Body of pancreas (tissue), 4 donors: Measurements from ENCODE around the gene PDZD8. TPM values are rescaled to one million over a fixed set of nuclear protein-coding genes. Genes with fewer than 3 reads are reported as not detected.

Experiments used
- ATAC-seq: fragments of 150-250 bp; one replicate; pipeline ENCODE4 v1.9.1; 2016
- DNase-seq, 4 donors: peaks; one replicate each; pipeline ENCODE4 v3.0.0-alpha.2; 2019
- H3K27ac ChIP-seq, 4 donors: fragments of 200-600 bp; sonication (generic); 1 replicate in 3 of 4; 2 replicates in 1 of 4; pipeline versions ENCODE4 v1.5.1 to v1.6.1; 2016 to 2019; ENCODE audit warnings: mild to moderate bottlenecking in 1 of 4, mixed read lengths in 1 of 4, moderate library complexity in 1 of 4
- H3K27me3 ChIP-seq, 2 donors: fragments of 200-600 bp; sonication (generic); one replicate each; pipeline ENCODE4 v1.6.0; 2016; ENCODE audit warnings: mild to moderate bottlenecking in 1 of 2
- H3K36me3 ChIP-seq, 2 donors: fragments of 200-600 bp; sonication (generic); replicated peaks in 1 of 2; 2 replicates each; pipeline ENCODE4 v1.5.1; 2016; ENCODE audit warnings: low read depth in 2 of 2; ENCODE audit not compliant: insufficient read depth in 1 of 2
- H3K4me1 ChIP-seq: fragments of 200-600 bp; sonication (generic); one replicate; pipeline ENCODE4 v1.6.0; 2016
- H3K4me3 ChIP-seq, 2 donors: fragments of 200-600 bp; sonication (generic); 1 replicate in 1 of 2; 2 replicates in 1 of 2; pipeline ENCODE4 v1.5.1; 2016 to 2019
- H3K9me3 ChIP-seq, 3 donors: fragments of 200-600 bp; sonication (generic); 1 replicate in 2 of 3; 2 replicates in 1 of 3; pipeline ENCODE4 v1.5.1; 2016
- POLR2A ChIP-seq, 3 donors: fragments of 450-650 bp; IDR thresholded peaks; one replicate each; pipeline ENCODE4 v1.6.1; 2016; ENCODE audit warnings: antibody characterized with exemption in 3 of 3, mild to moderate bottlenecking in 2 of 3
- WGBS, 2 donors: methylation state at CpG; one replicate each; pipeline ENCODE4 v1.1.5; 2017; 5-methylcytosine and 5-hydroxymethylcytosine counted together
- intact Hi-C: fragments of 100-400 bp; cut with DNase I; formaldehyde crosslinking; loops from one replicate; pipeline ENCODE4 v1.15.1; 2023
- total RNA-seq, 2 donors: library from RNA; depleted of rRNA; stranded (reverse); fragments of >200 nt; gene quantifications; one replicate each; pipeline ENCODE4 v1.1.0, GENCODE V29; 2016
- TF ChIP-seq, protein P1 (sequence below), 7 experiments: fragments of 450-650 bp in 4 of 7; fragments of 200-600 bp in 3 of 7; sonication (generic) in 3 of 7; IDR thresholded peaks; one replicate each; pipeline ENCODE4 v1.5.1; 2016 to 2019; ENCODE audit warnings: antibody characterized with exemption in 7 of 7

The PDZD8 gene
- total RNA-seq, 2 donors from 2014 or later, result 34.3 to 36.8 TPM

DNA sequence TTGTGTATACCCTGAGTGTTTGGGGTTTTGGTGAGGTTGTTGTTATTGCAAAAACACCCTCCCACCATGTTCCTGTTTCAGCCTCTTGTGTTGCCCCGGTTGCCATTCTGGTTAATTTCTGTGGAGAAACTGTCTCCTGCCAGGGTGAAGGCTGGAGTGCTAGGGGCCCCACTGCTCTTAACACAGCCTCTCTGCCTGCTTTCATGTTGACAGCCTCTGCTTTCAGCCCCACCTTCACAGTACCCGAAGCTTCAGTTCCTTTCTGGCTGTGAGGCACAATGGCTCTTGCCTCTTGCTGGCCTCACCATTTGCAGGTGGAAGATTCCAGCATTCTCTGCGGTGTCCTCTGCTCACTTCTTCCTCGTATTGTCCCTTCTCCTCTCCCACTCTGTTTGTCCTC is 115.2 kb downstream of the PDZD8 start:
- H3K27ac ChIP-seq, result no peak overlapping the region
- intact Hi-C loops, result no loop called here
- H3K9me3 ChIP-seq, result no peaks in the 10 kb centered on the region
- ATAC-seq (no peak), DNase-seq (no peak)
- no peaks in the 10 kb centered on the region for H3K36me3 ChIP-seq
- H3K4me3 ChIP-seq, result no peak overlapping the region
- no peak for TF ChIP-seq POLR2A (IDR thresholded peaks at IDR 0.05)
- TF ChIP-seq, protein P1, sequence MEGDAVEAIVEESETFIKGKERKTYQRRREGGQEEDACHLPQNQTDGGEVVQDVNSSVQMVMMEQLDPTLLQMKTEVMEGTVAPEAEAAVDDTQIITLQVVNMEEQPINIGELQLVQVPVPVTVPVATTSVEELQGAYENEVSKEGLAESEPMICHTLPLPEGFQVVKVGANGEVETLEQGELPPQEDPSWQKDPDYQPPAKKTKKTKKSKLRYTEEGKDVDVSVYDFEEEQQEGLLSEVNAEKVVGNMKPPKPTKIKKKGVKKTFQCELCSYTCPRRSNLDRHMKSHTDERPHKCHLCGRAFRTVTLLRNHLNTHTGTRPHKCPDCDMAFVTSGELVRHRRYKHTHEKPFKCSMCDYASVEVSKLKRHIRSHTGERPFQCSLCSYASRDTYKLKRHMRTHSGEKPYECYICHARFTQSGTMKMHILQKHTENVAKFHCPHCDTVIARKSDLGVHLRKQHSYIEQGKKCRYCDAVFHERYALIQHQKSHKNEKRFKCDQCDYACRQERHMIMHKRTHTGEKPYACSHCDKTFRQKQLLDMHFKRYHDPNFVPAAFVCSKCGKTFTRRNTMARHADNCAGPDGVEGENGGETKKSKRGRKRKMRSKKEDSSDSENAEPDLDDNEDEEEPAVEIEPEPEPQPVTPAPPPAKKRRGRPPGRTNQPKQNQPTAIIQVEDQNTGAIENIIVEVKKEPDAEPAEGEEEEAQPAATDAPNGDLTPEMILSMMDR (IDR thresholded peaks at IDR 0.05), result no peak
- peaks cover 13% of the 10 kb centered on the region for H3K4me1 ChIP-seq
- WGBS, 2 donors, result 66 to 72% methylated on average over 4 of the region's 4 CpGs
- H3K27me3 ChIP-seq, result no peaks in the 10 kb centered on the region

DNA sequence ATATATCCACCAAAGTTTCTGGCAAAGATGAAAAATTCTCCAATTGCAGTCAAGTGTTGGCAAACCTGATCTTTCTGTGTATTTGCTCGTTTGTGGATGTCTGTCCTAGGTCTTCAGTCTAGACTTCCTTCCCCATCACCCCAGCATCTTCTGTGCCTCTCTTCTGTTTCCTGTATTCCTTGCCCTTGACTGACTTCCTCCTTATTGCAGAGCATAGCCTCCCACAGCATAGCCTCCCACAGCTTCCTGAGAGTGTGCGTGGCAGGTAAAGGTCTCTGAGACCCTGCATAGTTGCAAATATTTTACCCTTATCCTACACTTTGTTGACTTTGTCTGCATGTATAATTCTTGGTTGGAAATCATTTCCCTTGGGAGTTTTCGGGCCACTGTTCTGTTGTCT is 116.0 kb downstream of the PDZD8 start:
- ATAC-seq, result no peak

GRCh38 chr10:117257721-117258120 is 117.5 kb downstream of the PDZD8 start:
- intact Hi-C loops, result no loop called here
- no peaks in the 10 kb centered on the region for H3K4me1 ChIP-seq
- H3K27me3 ChIP-seq, result no peaks in the 10 kb centered on the region
- H3K9me3 ChIP-seq, result no peaks in the 10 kb centered on the region
- no peak overlapping the region for H3K4me3 ChIP-seq
- WGBS, 2 donors, result 73 to 76% methylated on average over 3 of the region's 3 CpGs
- no peak overlapping the region for H3K27ac ChIP-seq
- no peak for TF ChIP-seq POLR2A (IDR thresholded peaks at IDR 0.05)
- TF ChIP-seq, protein P1 (IDR thresholded peaks at IDR 0.05), result no peak
- no peaks in the 10 kb centered on the region for H3K36me3 ChIP-seq
- ATAC-seq (no peak), DNase-seq (no peak)

More for the DNA sequence above, 116.0 kb downstream of the PDZD8 start:
- intact Hi-C loops, result no loop called here
- no peak for TF ChIP-seq POLR2A (IDR thresholded peaks at IDR 0.05)
- TF ChIP-seq, protein P1 (IDR thresholded peaks at IDR 0.05), result no peak
- Histone ChIP-seq H3K4me3 (no peak overlapping the region), H3K36me3 (no peaks in the 10 kb centered on the region), H3K27ac (no peak overlapping the region), H3K4me1 (peaks cover 5% of the 10 kb centered on the region), H3K9me3 (no peaks in the 10 kb centered on the region), H3K27me3 (no peaks in the 10 kb centered on the region)
- 56 to 60% methylated on average over 3 of the region's 3 CpGs for WGBS, 2 donors
- no peak for DNase-seq

- H3K36me3 ChIP-seq, result no peaks in the 10 kb centered on the region
- no peak for ATAC-seq
- H3K27me3 ChIP-seq, result no peaks in the 10 kb centered on the region
- intact Hi-C loops, result no loop called here
- no peak for TF ChIP-seq POLR2A (IDR thresholded peaks at IDR 0.05)
- TF ChIP-seq, protein P1 (IDR thresholded peaks at IDR 0.05), result no peak
- H3K9me3 ChIP-seq, result no peaks in the 10 kb centered on the region
- DNase-seq, result no peak
- WGBS, 2 donors, result 62% methylated on average over 9 to 10 of the region's 10 CpGs
- no peak overlapping the region for H3K27ac ChIP-seq
- H3K4me1 ChIP-seq, result no peaks in the 10 kb centered on the region
- H3K4me3 ChIP-seq, result no peak overlapping the region
Measured at GRCh38 chr10:117256910-117257309, 118.3 kb downstream of the PDZD8 start.

- Histone ChIP-seq H3K27ac (no peak overlapping the region), H3K27me3 (no peaks in the 10 kb centered on the region), H3K4me3 (no peak overlapping the region), H3K4me1 (no peaks in the 10 kb centered on the region), H3K9me3 (no peaks in the 10 kb centered on the region), H3K36me3 (no peaks in the 10 kb centered on the region)
- intact Hi-C loops, result no loop called here
- no peak for ATAC-seq
- WGBS, 2 donors, result 87 to 88% methylated on average over 8 to 9 of the region's 9 CpGs
- DNase-seq, result no peak
- TF ChIP-seq, protein P1 (IDR thresholded peaks at IDR 0.05), result no peak
- TF ChIP-seq POLR2A (IDR thresholded peaks at IDR 0.05), result no peak
Measured at GRCh38 chr10:117255835-117256460, 119.3 kb downstream of the PDZD8 start.
